HepG2 (cell line): ENCODE data around the gene SDCCAG8. TPM values are rescaled to one million over a fixed set of nuclear protein-coding genes. Genes with fewer than 3 reads are reported as not detected.

ENCODE experiments used
- ATAC-seq: fragments of 200-7000 bp; cut with Tn5 transposase; 3 replicates; pipeline ENCODE4 v1.9.1; 2020; ENCODE audit warnings: mild to moderate bottlenecking, moderate library complexity
- BruUV-seq: library from RNA; stranded (reverse); fragments of 400-500 nt; replicated peaks from 2 replicates; lab custom pipeline; 2021; lab: Mats Ljungman, UMichigan
- CTCF ChIA-PET: fragments of 300-600 bp; formaldehyde crosslinking; extraction: SDS; loops from one replicate; lab custom pipeline; 2021; ENCODE audit warnings: low total read pairs, inconsistent platforms, low intra/inter-chr PET ratio; lab: Yijun Ruan, JAX
- POLR2A ChIA-PET: fragments of 350-600 bp; sonication (Branson Sonifier 250); formaldehyde crosslinking; loops from one replicate; lab custom pipeline; 2020; ENCODE audit warnings: antibody characterized with exemption, inconsistent platforms; lab: Yijun Ruan, JAX
- DNase-seq: peaks from one replicate; pipeline ENCODE4 v3.0.0-alpha.2; 2015; ENCODE audit warnings: low spot score
- FAIRE-seq: peaks from 3 replicates; lab custom pipeline; 2011; peaks lifted over from hg19 to GRCh38; lab: Jason Lieb, UNC
- H2AFZ ChIP-seq: one replicate; pipeline ENCODE4 v1.6.1; 2011; ENCODE audit warnings: low read length, inconsistent platforms
- H3K27ac ChIP-seq: fragments of 300-600 bp; 3 replicates; pipeline ENCODE4 v1.8.0; 2011; ENCODE audit warnings: mixed run types, mild to moderate bottlenecking, mixed read lengths, low read length, inconsistent platforms; ENCODE audit not compliant: insufficient read depth; ENCODE audit errors: extremely low read length
- H3K27me3 ChIP-seq, 2 experiments: fragments of 200-600 bp in 1 of 2; 2 replicates in 1 of 2; 3 replicates in 1 of 2; pipeline versions ENCODE4 v1.6.0 to v1.8.0; 2011; ENCODE audit warnings: low read length in 2 of 2, mild to moderate bottlenecking in 2 of 2, moderate library complexity in 2 of 2, inconsistent platforms in 1 of 2; ENCODE audit not compliant: insufficient read depth in 2 of 2, control insufficient read depth in 1 of 2
- H3K36me3 ChIP-seq, 2 experiments: fragments of 200-600 bp in 1 of 2; replicated peaks in 1 of 2; 2 replicates in 1 of 2; 3 replicates in 1 of 2; pipeline versions ENCODE4 v1.5.1 to v1.8.0; 2011; ENCODE audit warnings: low read length in 2 of 2, inconsistent platforms in 1 of 2; ENCODE audit not compliant: insufficient read depth in 2 of 2, control insufficient read depth in 1 of 2
- H3K4me1 ChIP-seq: 2 replicates; pipeline ENCODE4 v1.5.1; 2012; ENCODE audit warnings: low read length, inconsistent platforms; ENCODE audit not compliant: insufficient read depth
- H3K4me2 ChIP-seq: 2 replicates; pipeline ENCODE4 v1.6.0; 2011; ENCODE audit warnings: low read depth, low read length, inconsistent platforms
- H3K4me3 ChIP-seq, 3 experiments: fragments of 200-600 bp in 1 of 3; sonication (generic), shearing (Covaris generic) in 1 of 3; replicated peaks in 1 of 3; 2 replicates each; pipeline ENCODE4 v1.5.1; 2011 to 2016; ENCODE audit warnings: low read length in 3 of 3, inconsistent platforms in 2 of 3, low read depth in 2 of 3, mild to moderate bottlenecking in 2 of 3, control low read depth in 1 of 3, mixed read lengths in 1 of 3; ENCODE audit not compliant: insufficient read depth in 1 of 3
- H3K79me2 ChIP-seq: one replicate; pipeline ENCODE4 v1.6.1; 2011; ENCODE audit warnings: low read length, inconsistent platforms; ENCODE audit not compliant: insufficient read depth
- H3K9ac ChIP-seq: 2 replicates; pipeline ENCODE4 v1.6.0; 2011; ENCODE audit warnings: mild to moderate bottlenecking, low read depth, low read length, inconsistent platforms; ENCODE audit not compliant: insufficient read depth
- H3K9me3 ChIP-seq: 2 replicates; pipeline ENCODE4 v1.5.1; 2012; ENCODE audit warnings: mild to moderate bottlenecking, low read length
- H4K20me1 ChIP-seq: 2 replicates; pipeline ENCODE4 v1.6.0; 2011; ENCODE audit warnings: inconsistent platforms, mild to moderate bottlenecking, low read length, moderate library complexity; ENCODE audit not compliant: insufficient read depth
- ATAD3A ChIP-seq: sonication (generic); formaldehyde crosslinking; IDR thresholded peaks from 2 replicates; pipeline ENCODE4 v1.4.0; 2020; ENCODE audit warnings: missing genetic modification reagents
- EED ChIP-seq: sonication (generic); formaldehyde crosslinking; IDR thresholded peaks from 2 replicates; pipeline ENCODE4 v1.5.0; 2020; ENCODE audit warnings: mild to moderate bottlenecking, missing genetic modification reagents
- GTF3A ChIP-seq: sonication (generic); formaldehyde crosslinking; conservative IDR thresholded peaks from 2 replicates; pipeline ENCODE4 v1.4.0; 2020; ENCODE audit warnings: mild to moderate bottlenecking, missing genetic modification reagents
- MLLT10 ChIP-seq: sonication (generic); formaldehyde crosslinking; IDR thresholded peaks from 2 replicates; pipeline ENCODE4 v1.4.0; 2020; ENCODE audit warnings: missing genetic modification reagents
- MTA3 ChIP-seq: sonication (generic); formaldehyde crosslinking; IDR thresholded peaks from 2 replicates; pipeline ENCODE4 v1.4.0; 2020; ENCODE audit warnings: missing genetic modification reagents
- NRL ChIP-seq: sonication (generic); formaldehyde crosslinking; IDR thresholded peaks from 2 replicates; pipeline ENCODE4 v1.5.0; 2020; ENCODE audit warnings: missing genetic modification reagents, mild to moderate bottlenecking, moderate library complexity, borderline replicate concordance
- REXO4 ChIP-seq: sonication (generic); formaldehyde crosslinking; IDR thresholded peaks from 2 replicates; pipeline ENCODE4 v1.8.0; 2022; ENCODE audit warnings: missing genetic modification reagents, mild to moderate bottlenecking, borderline replicate concordance
- TAF1 ChIP-seq: sonication (generic); formaldehyde crosslinking; IDR thresholded peaks from 2 replicates; pipeline ENCODE4 v1.4.0; 2020; ENCODE audit warnings: missing genetic modification reagents
- ZNF775 ChIP-seq: sonication (generic); formaldehyde crosslinking; IDR thresholded peaks from 2 replicates; pipeline ENCODE4 v1.4.0; 2020; ENCODE audit warnings: missing genetic modification reagents, mild to moderate bottlenecking, moderate library complexity, borderline replicate concordance
- ZNF781 ChIP-seq: sonication (generic); formaldehyde crosslinking; IDR thresholded peaks from 2 replicates; pipeline ENCODE4 v1.5.1; 2020; ENCODE audit warnings: borderline replicate concordance, mild to moderate bottlenecking, missing genetic modification reagents; ENCODE audit errors: not compliant biosample characterization
- WGBS: methylation state at CpG from one replicate; pipeline ENCODE4 v1.1.6; 2017; ENCODE audit warnings: low lambda C conversion rate; 5-methylcytosine and 5-hydroxymethylcytosine counted together
- in situ Hi-C: cut with HindIII; loops from 2 replicates; pipeline ENCODE4 v1.10.0; 2017; ENCODE audit warnings: low pct_unique_long_range_greater_than_20kb; ENCODE audit not compliant: extremely low pct_ligation_motif_present
- intact Hi-C: fragments of 100-400 bp; cut with micrococcal nuclease; formaldehyde crosslinking; loops from one replicate; pipeline ENCODE4 v1.10.0; 2022; ENCODE audit not compliant: unreplicated experiment
- polyA plus RNA-seq, 8 experiments: library from polyadenylated mRNA; depleted of rRNA in 3 of 8; stranded (reverse) in 7 of 8; unstranded in 1 of 8; fragments of >200 nt; fragmentation: Illumina TruSeq in 4 of 8; extraction: Trizol in 4 of 8; gene quantifications; 2 replicates each; pipeline versions ENCODE4 v1.2.1 to v1.2.3, GENCODE V29; 2011 to 2016; ENCODE audit warnings: low read depth in 4 of 8, missing spikeins in 1 of 8, mixed read lengths in 1 of 8; ENCODE audit not compliant: insufficient read depth in 1 of 8
- total RNA-seq, 5 experiments: library from RNA; depleted of rRNA; stranded (reverse); fragments of >200 nt; fragmentation: Illumina TruSeq; extraction: Trizol; gene quantifications; 2 replicates each; pipeline ENCODE4 v1.2.3, GENCODE V29; 2016; ENCODE audit warnings: low read depth in 1 of 5
- TF ChIP-seq, protein P1 (sequence below): IDR thresholded peaks from 2 replicates; pipeline ENCODE4 v1.6.1; 2016; ENCODE audit warnings: missing biosample characterization, missing genetic modification reagents, low read depth
- TF ChIP-seq, protein P2 (sequence below): sonication (generic); formaldehyde crosslinking; IDR thresholded peaks from 2 replicates; pipeline ENCODE4 v1.9.0; 2022; ENCODE audit warnings: missing genetic modification reagents, mild to moderate bottlenecking, borderline replicate concordance

SDCCAG8 gene
- total and polyA plus RNA-seq, 2 of the 13 experiments (the other 11 are each of a cell fraction or from before 2014, with no cell fraction given) = 9.5 to 13.4 TPM

DNA sequence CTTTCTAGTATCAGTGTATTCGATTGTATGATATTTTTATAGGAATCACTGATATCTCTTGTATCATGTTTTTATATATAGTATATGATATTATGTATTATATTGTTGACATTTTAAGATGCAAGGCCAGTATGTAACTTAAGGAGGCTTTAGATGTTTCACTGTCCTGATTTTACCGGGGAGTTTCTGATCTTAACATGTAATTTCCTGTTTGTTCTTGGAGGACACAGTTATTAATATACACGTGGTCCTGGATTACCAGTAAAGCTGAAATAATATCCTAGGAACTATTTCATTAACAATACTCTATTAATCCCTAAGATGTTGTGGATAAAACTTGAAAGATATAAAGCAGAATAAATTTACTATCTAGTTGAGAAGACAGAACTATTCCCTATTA lies 19.5 kb downstream of the SDCCAG8 start:
- Histone ChIP-seq H3K4me3 (no peak overlapping the region), H3K9me3 (no peaks in the 10 kb centered on the region), H3K9ac (no peak overlapping the region), H3K4me1 (no peaks in the 10 kb centered on the region; the same call in 1 of the 2 replicates), H3K36me3 (peaks cover 0 to 5% of the 10 kb centered on the region in 2 experiments; a peak in 1 of 5 replicates), H2AFZ (no peak overlapping the region), H3K27ac (no peak overlapping the region), H3K4me2 (no peak overlapping the region), H3K79me2 (no peaks in the 10 kb centered on the region), H3K27me3 (no peaks in the 10 kb centered on the region), H4K20me1 (no peaks in the 10 kb centered on the region)
- in situ Hi-C loops (no loop called here), intact Hi-C loops (no loop called here)
- WGBS = 89% methylated on average over 3 of the region's 3 CpGs
- TF ChIP-seq, protein P1, sequence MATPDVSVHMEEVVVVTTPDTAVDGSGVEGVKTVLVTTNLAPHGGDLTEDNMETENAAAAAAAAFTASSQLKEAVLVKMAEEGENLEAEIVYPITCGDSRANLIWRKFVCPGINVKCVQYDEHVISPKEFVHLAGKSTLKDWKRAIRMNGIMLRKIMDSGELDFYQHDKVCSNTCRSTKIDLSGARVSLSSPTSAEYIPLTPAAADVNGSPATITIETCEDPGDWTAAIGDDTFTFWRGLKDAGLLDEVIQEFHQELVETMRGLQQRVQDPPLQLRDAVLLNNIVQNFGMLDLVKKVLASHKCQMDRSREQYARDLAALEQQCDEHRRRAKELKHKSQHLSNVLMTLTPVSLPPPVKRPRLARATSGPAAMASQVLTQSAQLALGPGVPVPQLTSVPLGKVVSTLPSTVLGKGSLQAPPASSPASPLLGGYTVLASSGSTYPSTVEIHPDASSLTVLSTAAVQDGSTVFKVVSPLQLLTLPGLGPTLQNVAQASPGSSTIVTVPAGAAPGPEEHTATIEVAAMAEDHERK (CRISPR knock-in tag) = no peak
- TF ChIP-seq ZNF781 (no peak), TAF1 (CRISPR knock-in tag) (no peak), EED (CRISPR knock-in tag) (no peak), MTA3 (CRISPR knock-in tag) (no peak), NRL (no peak), MLLT10 (CRISPR knock-in tag) (no peak), GTF3A (CRISPR knock-in tag) (no peak), ATAD3A (no peak), ZNF775 (CRISPR knock-in tag) (no peak), REXO4 (CRISPR knock-in tag) (no peak)
- TF ChIP-seq, protein P2, sequence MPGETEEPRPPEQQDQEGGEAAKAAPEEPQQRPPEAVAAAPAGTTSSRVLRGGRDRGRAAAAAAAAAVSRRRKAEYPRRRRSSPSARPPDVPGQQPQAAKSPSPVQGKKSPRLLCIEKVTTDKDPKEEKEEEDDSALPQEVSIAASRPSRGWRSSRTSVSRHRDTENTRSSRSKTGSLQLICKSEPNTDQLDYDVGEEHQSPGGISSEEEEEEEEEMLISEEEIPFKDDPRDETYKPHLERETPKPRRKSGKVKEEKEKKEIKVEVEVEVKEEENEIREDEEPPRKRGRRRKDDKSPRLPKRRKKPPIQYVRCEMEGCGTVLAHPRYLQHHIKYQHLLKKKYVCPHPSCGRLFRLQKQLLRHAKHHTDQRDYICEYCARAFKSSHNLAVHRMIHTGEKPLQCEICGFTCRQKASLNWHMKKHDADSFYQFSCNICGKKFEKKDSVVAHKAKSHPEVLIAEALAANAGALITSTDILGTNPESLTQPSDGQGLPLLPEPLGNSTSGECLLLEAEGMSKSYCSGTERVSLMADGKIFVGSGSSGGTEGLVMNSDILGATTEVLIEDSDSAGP (CRISPR knock-in tag) = no peak
- FAIRE-seq (no peak), DNase-seq (no peak), ATAC-seq (no peak)
- ChIA-PET POLR2A (interaction anchor here (0.8 kb wide), 1 partner anchor 19 kb away, joined by 3 read pairs; the partner anchor contains the start of gene SDCCAG8), CTCF (no interaction called here)
- BruUV-seq = no TSS peak
